SK-N-SH (cell line): ENCODE measurements around the gene CTSZ. TPM values are rescaled to one million over a fixed set of nuclear protein-coding genes. Genes with fewer than 3 reads are reported as not detected.

Source experiments
- CTCF ChIA-PET: fragments of 300-600, 350-600 bp; formaldehyde crosslinking; extraction: SDS; loops from one replicate; lab custom pipeline; 2021; lab: Yijun Ruan, JAX
- POLR2A ChIA-PET: fragments of 350-600 bp; sonication (Branson Sonifier 250); formaldehyde crosslinking; extraction: SDS; loops from one replicate; lab custom pipeline; 2020; ENCODE audit warnings: antibody characterized with exemption, inconsistent platforms; lab: Yijun Ruan, JAX
- DNase-seq: peaks from one replicate; pipeline ENCODE4 v3.0.0; 2012
- H2AFZ ChIP-seq: fragments of 200-600 bp; sonication (generic); 2 replicates; pipeline ENCODE4 v1.8.1; 2016; ENCODE audit warnings: antibody characterized with exemption, mild to moderate bottlenecking, low read depth
- H3F3A ChIP-seq: fragments of 200-600 bp; sonication (generic); replicated peaks from 2 replicates; pipeline ENCODE3; 2016; ENCODE audit warnings: antibody characterized with exemption, mild to moderate bottlenecking; ENCODE audit not compliant: insufficient read depth
- H3K27ac ChIP-seq, 2 experiments: fragments of 200-500 bp in 1 of 2; fragments of 200-600 bp in 1 of 2; sonication (Bioruptor generic) in 1 of 2; sonication (generic), shearing (Covaris generic) in 1 of 2; 2 replicates each; pipeline versions ENCODE4 v1.5.1 to v1.6.1; 2014 to 2016; ENCODE audit warnings: low read depth in 2 of 2, inconsistent platforms in 1 of 2, low read length in 1 of 2, mild to moderate bottlenecking in 1 of 2, mixed read lengths in 1 of 2
- H3K27me3 ChIP-seq: fragments of 200-600 bp; sonication (generic), shearing (Covaris generic); 2 replicates; pipeline ENCODE4 v1.6.1; 2016; ENCODE audit warnings: mixed run types; ENCODE audit not compliant: insufficient read depth
- H3K36me3 ChIP-seq, 2 experiments: fragments of 200-500 bp in 1 of 2; fragments of 200-600 bp in 1 of 2; sonication (Bioruptor generic) in 1 of 2; sonication (generic) in 1 of 2; replicated peaks in 1 of 2; 2 replicates each; pipeline versions ENCODE3 to v1.5.1; 2014 to 2016; ENCODE audit warnings: low read length in 1 of 2, mild to moderate bottlenecking in 1 of 2; ENCODE audit not compliant: insufficient read depth in 2 of 2, control insufficient read depth in 1 of 2
- H3K4me1 ChIP-seq, 2 experiments: fragments of 200-500 bp in 1 of 2; fragments of 200-600 bp in 1 of 2; sonication (Bioruptor generic) in 1 of 2; sonication (generic), shearing (Covaris generic) in 1 of 2; 2 replicates each; pipeline versions ENCODE4 v1.5.1 to v1.6.1; 2014 to 2016; ENCODE audit warnings: low read depth in 1 of 2, low read length in 1 of 2, mixed run types in 1 of 2; ENCODE audit not compliant: insufficient read depth in 2 of 2, control insufficient read depth in 1 of 2
- H3K4me2 ChIP-seq: fragments of 200-600 bp; sonication (generic), shearing (Covaris generic); 2 replicates; pipeline ENCODE4 v1.6.1; 2017; ENCODE audit warnings: mixed run types
- H3K4me3 ChIP-seq, 2 experiments: fragments of 200-500 bp in 1 of 2; fragments of 200-600 bp in 1 of 2; sonication (Bioruptor generic) in 1 of 2; sonication (generic), shearing (Covaris generic) in 1 of 2; 2 replicates each; pipeline versions ENCODE4 v1.5.1 to v1.8.1; 2014 to 2016; ENCODE audit warnings: low read depth in 2 of 2, inconsistent platforms in 1 of 2, low read length in 1 of 2, mild to moderate bottlenecking in 1 of 2, mixed read lengths in 1 of 2, moderate library complexity in 1 of 2
- H3K79me2 ChIP-seq: fragments of 200-600 bp; sonication (generic); 2 replicates; pipeline ENCODE4 v1.8.1; 2017; ENCODE audit warnings: mild to moderate bottlenecking; ENCODE audit not compliant: insufficient read depth
- H3K9ac ChIP-seq: fragments of 200-600 bp; sonication (generic); 2 replicates; pipeline ENCODE4 v1.6.1; 2017; ENCODE audit warnings: mixed run types
- H3K9me2 ChIP-seq: fragments of 200-600 bp; sonication (generic); 2 replicates; pipeline ENCODE4 v1.6.1; 2017; ENCODE audit warnings: mixed run types
- H3K9me3 ChIP-seq: fragments of 200-600 bp; sonication (generic); 2 replicates; pipeline ENCODE4 v1.6.1; 2017; ENCODE audit warnings: mixed run types, mild to moderate bottlenecking, moderate library complexity
- H4K20me1 ChIP-seq: fragments of 200-600 bp; sonication (generic); 2 replicates; pipeline ENCODE4 v1.6.1; 2017; ENCODE audit warnings: mild to moderate bottlenecking, mixed run types; ENCODE audit not compliant: insufficient read depth
- CTCF ChIP-seq: fragments of 200-600 bp; sonication (generic); IDR thresholded peaks from 2 replicates; pipeline ENCODE4 v1.6.1; 2017; ENCODE audit warnings: antibody characterized with exemption, mild to moderate bottlenecking, moderate library complexity
- IRF3 ChIP-seq: fragments of 150-350 bp; IDR thresholded peaks from 2 replicates; pipeline ENCODE4 v1.6.1; 2016; ENCODE audit warnings: mild to moderate bottlenecking, low read depth, low read length
- JUND ChIP-seq: IDR thresholded peaks from 2 replicates; pipeline ENCODE4 v1.4.0; 2012
- PBX3 ChIP-seq: IDR thresholded peaks from 2 replicates; pipeline ENCODE4; 2012
- POLR2AphosphoS5 ChIP-seq: IDR thresholded peaks from 2 replicates; pipeline ENCODE4 v1.6.1; 2012; ENCODE audit warnings: low read depth, low read length
- RFX5 ChIP-seq: IDR thresholded peaks from 2 replicates; pipeline ENCODE4 v1.6.1; 2012; ENCODE audit warnings: mild to moderate bottlenecking, improper control_type of control experiment, low read length
- WGBS: methylation state at CpG from one replicate; pipeline ENCODE4 v1.1.6; 2017; ENCODE audit warnings: low lambda C conversion rate; 5-methylcytosine and 5-hydroxymethylcytosine counted together
- polyA plus RNA-seq, 3 experiments: library from polyadenylated mRNA; depleted of rRNA; stranded (reverse); fragments of >200 nt; gene quantifications; 2 replicates each; pipeline ENCODE4 v1.2.3, GENCODE V29; 2012

Gene CTSZ
- polyA plus RNA-seq, 1 of the 3 experiments (the other 2 are of a cell fraction) = 0.03 TPM

GRCh38 chr20:59022754-59023153 is 15.7 kb upstream of the CTSZ start:
- Histone ChIP-seq H3K4me2 (no peak overlapping the region), H3K9ac (no peak overlapping the region), H4K20me1 (peaks cover 24% of the 10 kb centered on the region), H3K4me1 (peaks cover 6 to 17% of the 10 kb centered on the region in 2 experiments; a peak in 3 of 4 replicates), H3K79me2 (peaks cover 45% of the 10 kb centered on the region), H2AFZ (no peak overlapping the region), H3K9me2 (no peaks in the 10 kb centered on the region), H3K36me3 (peaks cover 32 to 46% of the 10 kb centered on the region in 2 experiments), H3K9me3 (no peaks in the 10 kb centered on the region), H3F3A (peaks cover 19% of the 10 kb centered on the region), H3K4me3 (no peak overlapping the region), H3K27me3 (no peaks in the 10 kb centered on the region), H3K27ac (no peak overlapping the region; a peak in 1 of 4 replicates)
- WGBS = 95% methylated on average over 15 of the region's 15 CpGs
- ChIA-PET POLR2A (no interaction called here), CTCF (no interaction called here)
- TF ChIP-seq POLR2AphosphoS5 (no peak), CTCF (no peak), RFX5 (no peak), JUND (no peak)
- no peak for DNase-seq

GRCh38 chr20:59020938-59021551 is 14.0 kb upstream of the CTSZ start:
- Histone ChIP-seq H3K79me2 (peaks cover 28% of the 10 kb centered on the region), H3K4me1 (peaks cover 0 to 27% of the 10 kb centered on the region in 2 experiments; a peak in 3 of 4 replicates), H4K20me1 (peaks cover 9% of the 10 kb centered on the region; the same call in 1 of the 2 replicates), H2AFZ (no peak overlapping the region), H3K9me2 (no peaks in the 10 kb centered on the region), H3K27ac (peak overlapping the region; percentile 34 to 38), H3K9ac (no peak overlapping the region), H3K4me3 (no peak overlapping the region), H3F3A (peaks cover 19% of the 10 kb centered on the region), H3K36me3 (peaks cover 16 to 32% of the 10 kb centered on the region in 2 experiments), H3K27me3 (no peaks in the 10 kb centered on the region), H3K9me3 (no peaks in the 10 kb centered on the region), H3K4me2 (peak overlapping the region; percentile 32; the same call in 1 of the 2 replicates)
- 36% methylated on average over 5 of the region's 5 CpGs for WGBS
- no peak for DNase-seq
- ChIA-PET POLR2A (no interaction called here), CTCF (interaction anchor here (1.3 kb wide), 1 partner anchor 475 kb away, joined by 3 read pairs; no protein-coding TSS in a partner anchor)
- no peak for TF ChIP-seq IRF3
- TF ChIP-seq PBX3 = peak; percentile 46
